Endothelial cell of umbilical vein (primary cell): ENCODE measurements around the gene PARP8.

Experiments used
- CTCF ChIP-seq, 2 donors: IDR thresholded peaks; 1 replicate in 1 of 2; 2 replicates in 1 of 2; pipeline ENCODE4 v1.5.1; 2011; ENCODE audit warnings: low read length in 2 of 2, mild to moderate bottlenecking in 2 of 2, moderate library complexity in 2 of 2, control low read depth in 1 of 2, inconsistent platforms in 1 of 2, low read depth in 1 of 2; ENCODE audit not compliant: insufficient read depth in 1 of 2; ENCODE audit errors: extremely low read depth in 1 of 2
- EZH2 ChIP-seq: IDR thresholded peaks from 2 replicates; pipeline ENCODE4 v1.6.1; 2012; ENCODE audit warnings: borderline replicate concordance, low read depth, mild to moderate bottlenecking, moderate library complexity, low read length, inconsistent platforms; ENCODE audit not compliant: severe bottlenecking
- GATA2 ChIP-seq: IDR thresholded peaks from 2 replicates; pipeline ENCODE4 v1.7.0; 2011; ENCODE audit warnings: low read depth, mild to moderate bottlenecking, moderate library complexity, mixed read lengths, low read length; ENCODE audit not compliant: insufficient read length, insufficient read depth
- JUN ChIP-seq: IDR thresholded peaks from 2 replicates; pipeline ENCODE4 v1.6.1; 2011; ENCODE audit warnings: borderline replicate concordance, low read depth; ENCODE audit not compliant: insufficient read length, insufficient read depth
- MAX ChIP-seq: IDR thresholded peaks from 2 replicates; pipeline ENCODE4 v1.6.1; 2011; ENCODE audit not compliant: insufficient read depth, insufficient read length
- MYC ChIP-seq: IDR thresholded peaks from one replicate; pipeline ENCODE4 v1.6.1; 2011; ENCODE audit warnings: mild to moderate bottlenecking, low read depth, low read length
- POLR2A ChIP-seq: IDR thresholded peaks from 2 replicates; pipeline ENCODE4 v1.6.1; 2012; ENCODE audit warnings: low read depth, mild to moderate bottlenecking, control low read depth, low read length
- POLR2AphosphoS5 ChIP-seq: IDR thresholded peaks from 2 replicates; pipeline ENCODE4 v1.6.1; 2012; ENCODE audit warnings: low read depth, mild to moderate bottlenecking, control low read depth, low read length, moderate library complexity; ENCODE audit not compliant: insufficient read depth

- TF ChIP-seq CTCF (IDR thresholded peaks at IDR 0.05; ENCODE audit: extremely low read depth in 1 of 2, insufficient read depth in 1 of 2, low read depth in 1 of 2, low read length in 2 of 2) (no peak), POLR2A (no peak), POLR2AphosphoS5 (no peak), EZH2 (no peak), JUN (no peak), MYC (no peak), GATA2 (no peak), MAX (no peak)
Observed at GRCh38 chr5:50699737-50700136, 33.3 kb downstream of the PARP8 start.
